Pancreas (tissue), 10 donors: ENCODE measurements around the gene HS3ST2. TPM values are rescaled to one million over a fixed set of nuclear protein-coding genes. Genes with fewer than 3 reads are reported as not detected.

ENCODE experiments used
- ATAC-seq, 4 donors: fragments of 200-7000 bp; cut with Tn5 transposase; one replicate each; pipeline versions ENCODE4 v1.8.0 to v1.9.1; 2020; ENCODE audit warnings: mild to moderate bottlenecking in 4 of 4, moderate library complexity in 4 of 4
- DNase-seq, 6 donors: peaks; one replicate each; pipeline ENCODE4 v3.0.0-alpha.2; 2020
- FAIRE-seq: peaks from 2 replicates; lab custom pipeline; 2012; peaks lifted over from hg19 to GRCh38; lab: Jason Lieb, UNC
- H3K27ac ChIP-seq, 4 donors: fragments of 200-600 bp; sonication (generic); 1 replicate in 3 of 4; 2 replicates in 1 of 4; pipeline versions ENCODE4 v1.5.0 to v1.8.0; 2020
- H3K27me3 ChIP-seq, 4 donors: fragments of 200-600 bp; one replicate each; pipeline ENCODE4 v1.8.0; 2021
- H3K36me3 ChIP-seq, 3 donors: fragments of 200-600 bp; sonication (generic) in 1 of 3; one replicate each; pipeline versions ENCODE4 v1.5.0 to v1.8.0; 2020 to 2021
- H3K4me1 ChIP-seq, 3 donors: fragments of 200-600 bp; one replicate each; pipeline ENCODE4 v1.8.0; 2021
- H3K4me3 ChIP-seq, 4 donors: fragments of 200-600 bp; sonication (generic) in 2 of 4; one replicate each; pipeline versions ENCODE4 v1.5.0 to v1.8.0; 2020 to 2021
- H3K9me3 ChIP-seq, 4 donors: fragments of 200-600 bp; one replicate each; pipeline ENCODE4 v1.8.0; 2021
- CTCF ChIP-seq, 4 donors: fragments of 200-600 bp; sonication (generic) in 3 of 4; IDR thresholded peaks; one replicate each; pipeline versions ENCODE4 v1.5.0 to v1.8.0; 2021; ENCODE audit warnings: antibody characterized with exemption in 4 of 4
- WGBS, 2 donors: extraction: QIAGEN DNeasy Blood & Tissue Kit; methylation state at CpG; one replicate each; pipeline ENCODE4 v1.1.7; 2013; 5-methylcytosine and 5-hydroxymethylcytosine counted together
- intact Hi-C, 3 donors: fragments of 100-400 bp; cut with DNase I; formaldehyde crosslinking; loops; one replicate each; pipeline versions ENCODE4 v1.11.1 to v1.14.2; 2022
- polyA plus RNA-seq, 2 donors: library from polyadenylated mRNA; stranded (reverse); fragments of 200-250 nt; gene quantifications; one replicate each; pipeline ENCODE4 v1.2.3, GENCODE V29; 2013
- total RNA-seq, 6 donors: library from RNA; stranded (reverse); fragmentation: NEBNext Ultra II Directional in 4 of 6; extraction: Animal tissue kit (Norgen Biotek cat#: 25700) in 4 of 6; gene quantifications; one replicate each; pipeline versions ENCODE4 v1.2.1 to v1.2.4, GENCODE V29; 2021 to 2023
- donor health status: healthy with polysubstance abuse.
- donor health status: DM: no; HTN: no; CAD: no; lungs with moderate emphysema.
- donor health status: DM: no; HTN: no; CAD: no.
- donor health status: control.
- donor health status: control.
- donor health status: Bipolar disorder and iron deficiency.
- donor health status: DM: yes; HTN: yes; CAD: no.
- donor health status: DM: no; HTN: no; CAD: no.
- donor health status: DM: no; HTN: no; CAD: no.
- donor health status: DM: yes; HTN: yes; CAD: no.

Gene HS3ST2
- total and polyA plus RNA-seq, 8 donors = 0.06 to 0.42 (median 0.28) TPM; not detected in 1

- intact Hi-C loops = no loop called here
- H3K27ac ChIP-seq = no peak overlapping the region
- no peak for TF ChIP-seq CTCF (IDR thresholded peaks at IDR 0.05)
- DNase-seq (no peak), FAIRE-seq (no peak), ATAC-seq (no peak)
- peaks cover 0 to 9% (median 0%) of the 10 kb centered on the region in 4 donors for H3K27me3 ChIP-seq
- H3K9me3 ChIP-seq = no peaks in the 10 kb centered on the region
- no peaks in the 10 kb centered on the region for H3K36me3 ChIP-seq
- 39 to 40% methylated on average over 6 of the region's 6 CpGs for WGBS, 2 donors
- no peaks in the 10 kb centered on the region for H3K4me1 ChIP-seq
- H3K4me3 ChIP-seq = no peak overlapping the region
Observed at GRCh38 chr16:22879466-22879865, 65.5 kb downstream of the HS3ST2 start.

- no peaks in the 10 kb centered on the region for H3K4me1 ChIP-seq
- FAIRE-seq = no peak
Observed at GRCh38 chr16:22882981-22883380, 69.0 kb downstream of the HS3ST2 start.

GRCh38 chr16:22885951-22886350 is 72.0 kb downstream of the HS3ST2 start:
- DNase-seq (no peak), ATAC-seq (no peak), FAIRE-seq (no peak)
- WGBS, 2 donors = 69 to 80% methylated on average over 3 of the region's 3 CpGs
- intact Hi-C loops = no loop called here
- peaks cover 0 to 17% (median 2%) of the 10 kb centered on the region in 4 donors for H3K27me3 ChIP-seq
- H3K9me3 ChIP-seq = no peaks in the 10 kb centered on the region
- H3K4me1 ChIP-seq = no peaks in the 10 kb centered on the region
- H3K27ac ChIP-seq = no peak overlapping the region
- no peak overlapping the region for H3K4me3 ChIP-seq
- H3K36me3 ChIP-seq = no peaks in the 10 kb centered on the region
- TF ChIP-seq CTCF (IDR thresholded peaks at IDR 0.05) = no peak

More at GRCh38 chr16:22882981-22883380, 69.0 kb downstream of the HS3ST2 start:
- Histone ChIP-seq H3K4me3 (no peak overlapping the region), H3K27ac (no peak overlapping the region), H3K36me3 (no peaks in the 10 kb centered on the region), H3K9me3 (no peaks in the 10 kb centered on the region), H3K27me3 (no peaks in the 10 kb centered on the region)
- ATAC-seq (no peak), DNase-seq (no peak)
- TF ChIP-seq CTCF (IDR thresholded peaks at IDR 0.05) = no peak
- intact Hi-C loops = no loop called here

GRCh38 chr16:22886927-22887326 is 73.0 kb downstream of the HS3ST2 start:
- no peaks in the 10 kb centered on the region for H3K36me3 ChIP-seq
- no peaks in the 10 kb centered on the region for H3K4me1 ChIP-seq
- FAIRE-seq = no peak
- 63 to 65% methylated on average over 1 of the region's 1 CpG for WGBS, 2 donors
- no peaks in the 10 kb centered on the region for H3K9me3 ChIP-seq
- intact Hi-C loops = no loop called here
- no peak for ATAC-seq
- H3K27me3 ChIP-seq = peaks cover 0 to 17% (median 2%) of the 10 kb centered on the region in 4 donors
- no peak for TF ChIP-seq CTCF (IDR thresholded peaks at IDR 0.05)
- no peak overlapping the region for H3K4me3 ChIP-seq
- H3K27ac ChIP-seq = no peak overlapping the region
- DNase-seq = no peak

GRCh38 chr16:22887445-22887844 is 73.5 kb downstream of the HS3ST2 start:
- Histone ChIP-seq H3K36me3 (no peaks in the 10 kb centered on the region), H3K9me3 (no peaks in the 10 kb centered on the region), H3K4me3 (no peak overlapping the region), H3K4me1 (no peaks in the 10 kb centered on the region), H3K27ac (no peak overlapping the region), H3K27me3 (peaks cover 0 to 17% (median 2%) of the 10 kb centered on the region in 4 donors)
- DNase-seq = no peak
- TF ChIP-seq CTCF (IDR thresholded peaks at IDR 0.05) = no peak
- FAIRE-seq = no peak
- intact Hi-C loops = no loop called here
- 54 to 60% methylated on average over 6 of the region's 6 CpGs for WGBS, 2 donors
- ATAC-seq = no peak
